C4-2B (cell line): ENCODE data around the gene PDCD11.

Experiments
- H3K27ac ChIP-seq: fragments of 450-650 bp; 2 replicates; pipeline ENCODE4 v1.5.1; 2017
- CTCF ChIP-seq: fragments of 450-650 bp; conservative IDR thresholded peaks from 2 replicates; pipeline ENCODE4 v1.5.1; 2017; ENCODE audit warnings: mild to moderate bottlenecking
- ZFX ChIP-seq: fragments of 450-650 bp; IDR thresholded peaks from 2 replicates; pipeline ENCODE4 v1.6.1; 2017

Gene PDCD11

GRCh38 chr10:103451831-103452505 is 55.5 kb downstream of the PDCD11 start, which contains the start of gene CALHM2:
Gene CALHM2 (minus strand): TSS chr10:103452370. CDS start chr10:103449941, 2,429 bp downstream.
- no peak for TF ChIP-seq CTCF
- no peak for TF ChIP-seq ZFX
- peak within 1 kb of the TSS; percentile 17; the same call in 1 of the 2 replicates for H3K27ac ChIP-seq

- no peak overlapping the region for H3K27ac ChIP-seq
- no peak for TF ChIP-seq CTCF
- TF ChIP-seq ZFX, result no peak
Measured at GRCh38 chr10:103452506-103453230, 56.2 kb downstream of the PDCD11 start.

GRCh38 chr10:103454026-103454425 is 57.6 kb downstream of the PDCD11 start:
- TF ChIP-seq ZFX, result no peak
- TF ChIP-seq CTCF, result no peak
- no peak overlapping the region for H3K27ac ChIP-seq

- H3K27ac ChIP-seq, result no peak overlapping the region
- no peak for TF ChIP-seq CTCF
- TF ChIP-seq ZFX, result no peak
Measured at GRCh38 chr10:103455235-103455634, 58.8 kb downstream of the PDCD11 start.

- no peak overlapping the region for H3K27ac ChIP-seq
- TF ChIP-seq ZFX (no peak), CTCF (no peak)
Measured at GRCh38 chr10:103456074-103456660, 59.7 kb downstream of the PDCD11 start.

GRCh38 chr10:103457176-103457712 is 60.8 kb downstream of the PDCD11 start:
- H3K27ac ChIP-seq, result no peak overlapping the region
- TF ChIP-seq CTCF (no peak), ZFX (no peak)
